GM12801 (cell line): ENCODE measurements around the gene ITFG1.

Experiments
- CTCF ChIP-seq: IDR thresholded peaks from one replicate; pipeline ENCODE4 v1.5.1; 2011; ENCODE audit warnings: control low read depth; ENCODE audit not compliant: insufficient read length; ENCODE audit errors: extremely low read depth

Gene ITFG1

GRCh38 chr16:47370536-47370935 lies 90.3 kb downstream of the ITFG1 start:
- no peak for TF ChIP-seq CTCF

GRCh38 chr16:47366228-47366627 lies 94.6 kb downstream of the ITFG1 start:
- TF ChIP-seq CTCF, result no peak

GRCh38 chr16:47363761-47364160 lies 97.1 kb downstream of the ITFG1 start:
- TF ChIP-seq CTCF, result no peak

GRCh38 chr16:47359478-47359877 lies 101.4 kb downstream of the ITFG1 start:
- no peak for TF ChIP-seq CTCF

- TF ChIP-seq CTCF, result no peak
These were observed 102.0 kb downstream of the ITFG1 start for GRCh38 chr16:47358816-47359215.

GRCh38 chr16:47342055-47342454 lies 118.8 kb downstream of the ITFG1 start:
- TF ChIP-seq CTCF, result no peak

GRCh38 chr16:47323241-47323640 lies 137.6 kb downstream of the ITFG1 start:
- TF ChIP-seq CTCF, result no peak
